NCI-H2107 treated with DMSO at 0.1 percent for 48 hours (cell line): Measurements from ENCODE around the gene RCCD1.

ENCODE experiments used
- DNase-seq: peaks from one replicate; lab custom pipeline; 2025; ENCODE audit not compliant: unreplicated experiment; lab: John Stamatoyannopoulos, UW

Gene RCCD1

DNA sequence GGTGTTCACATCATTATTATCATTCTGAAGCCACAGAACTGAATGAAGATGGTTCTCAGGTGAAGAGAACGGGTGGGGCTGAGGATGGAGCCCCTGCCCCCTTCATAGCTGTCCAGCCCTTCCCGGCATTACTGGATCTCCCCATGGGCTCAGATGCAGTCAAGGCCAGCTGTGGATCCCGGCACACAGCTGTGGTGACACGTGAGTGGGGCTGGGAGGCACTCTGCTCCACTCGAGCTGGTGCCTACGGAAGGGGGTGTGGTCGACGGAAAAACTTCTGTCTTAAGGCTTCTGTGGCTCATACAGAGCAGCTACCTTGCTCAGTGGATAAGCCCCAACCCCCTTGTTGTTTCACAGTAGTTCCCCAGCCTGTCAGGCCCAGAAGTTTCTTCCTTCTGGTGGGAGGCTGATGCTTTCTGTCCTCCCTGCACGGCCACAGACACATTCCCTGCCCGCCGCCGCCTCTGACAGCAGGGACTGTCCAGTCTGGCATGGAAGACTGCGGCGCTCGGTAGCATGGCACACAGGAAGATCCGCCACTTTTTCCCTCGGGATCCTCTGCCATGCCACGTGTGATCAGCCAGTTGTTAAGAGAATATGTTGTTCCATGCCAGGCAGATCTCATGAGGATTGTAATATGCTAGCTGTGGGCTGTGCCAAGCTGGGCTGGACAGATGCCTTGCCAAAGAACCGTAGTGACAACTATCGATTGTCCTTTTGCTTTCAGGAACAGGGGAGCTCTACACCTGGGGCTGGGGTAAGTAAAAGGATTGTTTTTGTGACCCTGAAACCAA lies 5.8 kb downstream of the RCCD1 start:
- DNase-seq: no peak

DNA sequence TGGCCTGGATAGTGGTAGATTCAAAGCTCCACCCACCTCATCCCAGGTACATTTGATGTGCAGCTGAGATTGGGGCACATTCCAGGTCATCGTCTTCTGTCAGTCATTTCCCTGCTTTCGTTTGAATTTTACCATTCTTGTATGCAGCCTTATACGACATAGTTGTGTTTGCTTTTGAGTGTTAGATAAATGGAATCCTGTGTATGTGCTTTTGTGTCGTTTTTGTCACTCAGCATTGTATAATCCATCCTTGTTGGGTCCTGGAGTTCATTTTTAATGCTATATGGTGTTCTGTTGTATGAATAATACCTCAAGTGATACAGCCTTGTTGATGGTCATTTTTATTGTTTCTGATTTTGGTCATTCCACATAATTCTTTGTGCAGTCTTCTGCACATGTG lies 7.3 kb downstream of the RCCD1 start:
- DNase-seq: no peak

DNA sequence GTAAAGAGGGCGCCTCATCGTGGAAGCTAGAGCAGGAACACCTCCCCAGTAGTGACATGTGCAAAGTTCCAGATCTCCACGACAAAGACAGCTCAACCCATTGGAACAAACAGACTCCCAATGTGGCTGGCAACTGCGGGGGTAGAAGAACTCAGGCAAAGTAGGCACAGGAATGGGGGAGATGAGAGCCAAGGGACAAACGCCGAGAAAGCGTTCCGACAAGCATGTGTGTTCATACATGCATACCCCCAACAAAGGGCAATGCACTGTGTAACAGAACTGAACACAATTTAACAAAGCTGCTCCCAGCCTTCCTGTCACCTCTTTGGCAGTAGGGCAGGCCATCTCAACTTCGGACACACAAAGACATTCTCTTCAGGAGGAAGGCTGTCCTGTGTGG lies 11.6 kb downstream of the RCCD1 start:
- no peak for DNase-seq

DNA sequence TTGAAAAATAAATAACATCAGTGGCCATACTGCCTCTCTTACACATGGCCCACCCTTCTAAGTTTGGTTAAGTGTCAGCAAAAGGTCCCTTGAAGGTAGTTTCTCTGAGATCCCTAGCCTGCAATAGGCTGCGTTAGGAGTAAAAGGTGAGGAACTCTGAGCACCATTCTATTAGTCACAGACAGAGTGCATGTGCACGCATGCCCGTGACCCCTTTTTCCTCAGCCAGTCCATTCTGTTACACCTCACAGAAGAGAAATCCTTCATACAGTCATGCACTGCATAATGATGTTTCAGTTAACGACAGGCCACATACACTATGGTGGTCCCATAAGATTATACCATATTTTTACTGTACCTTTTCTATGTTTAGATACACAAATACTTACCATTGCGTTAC lies 12.5 kb downstream of the RCCD1 start:
- no peak for DNase-seq

DNA sequence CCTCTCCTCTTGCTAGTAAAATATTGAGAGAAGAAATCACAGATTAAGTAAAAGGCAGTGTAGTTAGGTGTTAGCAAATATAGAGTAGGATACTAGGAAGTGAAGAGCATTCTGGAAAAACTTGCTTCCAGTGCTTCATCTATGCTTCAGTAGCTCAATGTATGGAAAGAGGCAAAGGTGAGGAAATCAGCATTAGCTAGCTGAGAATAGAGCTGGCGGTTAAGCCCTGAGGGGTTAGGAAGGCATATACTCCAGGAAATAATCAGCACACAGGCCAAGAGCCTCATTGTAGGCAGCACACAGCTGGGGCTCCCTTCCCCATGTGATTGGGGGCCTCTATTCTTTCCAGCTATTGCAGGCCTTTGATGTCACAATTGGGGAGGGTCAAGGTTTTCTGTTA lies 13.8 kb downstream of the RCCD1 start:
- no peak for DNase-seq

DNA sequence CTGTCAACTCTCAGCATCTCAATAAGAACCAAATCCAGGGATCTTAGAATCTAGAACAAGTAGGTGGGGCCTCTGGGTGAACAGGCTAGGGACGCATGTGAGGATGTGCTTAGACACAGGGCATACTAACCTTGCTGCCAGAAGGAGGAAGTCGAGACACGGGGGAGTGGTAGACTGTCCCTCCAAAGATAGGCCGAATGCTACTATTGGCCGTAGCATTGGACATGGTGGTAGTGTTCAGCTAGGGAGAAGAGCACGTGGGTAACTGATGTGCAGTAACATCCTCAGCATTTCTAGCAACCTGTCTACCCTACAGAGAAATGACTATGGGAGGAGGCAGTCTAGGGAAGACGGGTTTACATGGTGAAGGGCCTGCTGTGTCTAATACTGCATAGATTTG lies 15.6 kb downstream of the RCCD1 start:
- no peak for DNase-seq

DNA sequence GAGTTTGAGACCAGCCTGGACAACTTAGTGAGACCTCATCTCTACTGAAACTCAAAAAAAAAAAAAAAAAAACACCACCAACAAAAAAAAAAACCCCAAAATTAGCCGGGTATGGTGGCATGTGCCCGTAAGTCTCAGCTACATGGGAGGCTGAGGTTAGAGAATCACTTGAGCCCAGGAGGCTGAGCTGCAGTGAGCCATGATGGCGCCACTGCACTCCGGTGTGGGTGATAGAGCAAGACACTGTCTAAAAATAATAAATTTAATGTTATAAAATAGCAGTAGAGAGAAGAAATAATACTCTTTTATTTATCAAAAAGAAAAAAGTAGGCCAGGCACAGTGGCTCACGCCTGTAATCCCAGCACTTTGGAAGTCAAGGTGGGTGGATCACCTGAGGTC lies 17.4 kb downstream of the RCCD1 start:
- DNase-seq: no peak

DNA sequence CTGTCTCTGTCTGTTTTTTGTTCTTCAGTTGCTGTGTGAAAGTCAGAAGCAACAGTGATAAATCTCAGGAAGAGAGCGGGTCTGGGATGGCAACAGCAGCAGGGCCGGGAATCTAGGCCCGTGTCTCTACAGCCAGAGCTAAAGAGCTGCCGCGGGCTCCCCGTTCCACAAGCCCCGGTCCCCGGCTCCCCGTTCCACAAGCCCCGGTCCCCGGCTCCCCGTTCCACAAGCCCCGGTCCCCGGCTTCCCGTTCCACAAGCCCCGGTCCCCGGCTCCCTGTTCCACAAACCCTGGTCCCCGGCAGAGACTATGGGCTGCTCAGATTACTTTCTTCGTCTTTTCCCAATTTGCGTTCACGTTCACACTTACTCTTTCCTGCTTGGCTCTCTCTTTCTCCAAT lies 19.5 kb downstream of the RCCD1 start:
- no peak for DNase-seq

DNA sequence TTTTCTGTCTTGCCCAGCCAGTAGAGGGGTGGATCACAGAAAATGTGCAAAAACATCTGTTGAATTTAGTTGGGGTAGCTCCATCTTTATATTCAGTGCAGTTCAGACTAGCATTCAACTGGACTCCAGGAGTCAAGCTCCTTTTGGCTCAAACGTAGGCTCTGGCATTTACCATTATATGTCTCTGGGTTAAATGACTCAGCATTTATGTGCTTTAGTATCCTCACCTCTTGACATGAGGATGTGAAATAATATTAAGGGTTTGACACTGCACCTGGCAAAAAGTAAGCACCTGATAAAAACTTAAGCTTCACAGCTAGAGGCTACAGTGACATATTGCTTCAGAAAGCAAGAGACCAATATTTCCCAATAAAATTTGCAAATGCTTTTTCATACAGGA lies 24.9 kb downstream of the RCCD1 start:
- DNase-seq: no peak

DNA sequence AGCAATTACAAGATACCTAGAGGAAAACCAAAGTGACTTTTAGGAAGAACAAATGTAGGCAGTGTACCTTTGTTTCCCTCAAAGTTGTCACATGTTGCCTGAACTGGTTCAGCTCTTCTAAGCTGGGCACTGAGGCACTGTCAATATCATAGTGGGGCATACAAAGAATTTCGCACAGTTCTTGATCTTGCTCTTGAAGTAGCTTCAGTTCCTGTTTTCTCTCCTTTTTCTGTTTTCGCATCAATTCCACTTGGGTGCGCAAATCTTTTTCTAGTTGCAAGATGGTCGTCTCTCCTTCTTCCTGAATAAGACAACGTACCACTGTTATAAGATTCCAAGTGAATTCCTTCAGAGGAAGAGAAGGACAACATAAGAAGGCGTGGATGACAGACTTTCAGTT lies 27.0 kb downstream of the RCCD1 start:
- DNase-seq: no peak

DNA sequence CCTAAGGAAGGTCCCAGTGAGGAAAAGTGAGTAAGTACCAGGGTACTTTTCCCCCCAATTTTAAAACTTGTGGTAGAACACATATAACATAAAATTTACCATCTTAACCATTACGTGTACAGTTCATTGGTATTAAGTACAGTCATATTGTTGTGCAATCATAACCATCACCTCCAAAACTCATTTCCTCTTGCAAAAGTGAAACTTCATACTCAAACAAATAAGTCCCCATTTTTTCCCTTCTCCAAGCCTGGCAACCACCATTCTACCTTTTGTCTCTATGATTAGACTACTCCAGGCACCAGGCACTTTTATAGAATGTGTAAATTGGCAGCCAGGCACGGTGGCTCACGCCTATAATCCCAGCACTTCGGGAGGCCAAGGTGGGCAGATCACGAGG lies 27.5 kb downstream of the RCCD1 start:
- no peak for DNase-seq

DNA sequence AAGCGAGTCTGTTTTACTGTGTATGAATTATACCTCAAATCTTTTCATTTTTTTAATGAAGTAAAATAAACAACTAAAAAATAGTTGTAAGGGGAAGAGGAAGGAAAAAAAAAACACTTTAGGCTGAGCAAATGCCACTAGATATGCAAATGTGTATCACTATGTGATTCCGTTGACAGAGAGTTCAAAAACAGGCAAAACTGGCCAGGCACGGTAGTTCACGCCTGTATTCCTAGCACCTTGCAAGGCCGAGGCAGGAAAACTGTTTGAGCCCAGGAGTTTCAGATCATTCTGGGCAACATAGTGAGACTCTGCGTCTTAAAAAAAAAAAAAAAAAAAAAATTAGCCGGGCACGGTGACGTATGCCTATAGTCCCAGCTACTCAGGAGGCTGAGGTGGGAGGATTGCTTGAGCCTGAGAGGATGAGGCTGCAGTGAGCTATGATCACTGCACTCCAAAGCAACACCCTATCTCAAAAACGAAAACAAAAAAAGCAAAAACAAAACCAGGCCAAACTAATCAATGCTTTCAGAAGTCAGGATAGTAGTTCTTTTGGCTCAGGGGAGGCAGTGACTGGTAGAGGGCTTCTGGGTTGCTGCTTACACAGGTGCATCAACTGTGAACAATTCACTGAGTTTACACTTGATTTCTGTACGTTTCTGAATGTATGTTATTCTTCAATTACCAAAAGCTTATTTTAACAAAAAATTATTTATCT lies 32.3 kb downstream of the RCCD1 start:
- no peak for DNase-seq

DNA sequence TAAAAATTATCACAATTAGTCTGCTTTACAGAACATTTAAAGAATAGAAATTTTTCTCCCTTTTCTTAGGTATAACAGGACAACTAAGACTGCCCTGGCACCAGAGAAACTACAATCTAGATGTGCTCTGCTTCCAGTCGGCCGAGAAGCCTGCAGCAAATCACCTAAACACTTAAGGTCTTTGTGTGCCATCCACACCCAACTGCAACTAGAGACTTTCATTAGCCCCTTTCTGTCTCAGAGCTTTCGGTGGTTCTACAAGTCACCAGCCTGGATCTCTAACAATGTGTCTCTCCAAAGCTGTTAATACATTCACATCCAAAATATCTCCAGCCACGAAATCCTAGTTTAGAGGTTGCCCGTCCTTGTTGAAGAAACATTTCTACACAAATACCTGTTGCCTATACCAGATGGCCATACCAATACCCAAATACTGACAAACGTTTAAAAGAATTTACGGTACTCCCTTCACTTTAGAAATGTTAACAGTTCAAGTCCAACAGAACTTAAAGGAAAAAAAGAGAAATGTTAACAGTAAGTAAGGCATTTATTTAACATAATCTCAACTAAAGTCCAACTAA lies 33.0 kb downstream of the RCCD1 start:
- peak; percentile 40 for DNase-seq

DNA sequence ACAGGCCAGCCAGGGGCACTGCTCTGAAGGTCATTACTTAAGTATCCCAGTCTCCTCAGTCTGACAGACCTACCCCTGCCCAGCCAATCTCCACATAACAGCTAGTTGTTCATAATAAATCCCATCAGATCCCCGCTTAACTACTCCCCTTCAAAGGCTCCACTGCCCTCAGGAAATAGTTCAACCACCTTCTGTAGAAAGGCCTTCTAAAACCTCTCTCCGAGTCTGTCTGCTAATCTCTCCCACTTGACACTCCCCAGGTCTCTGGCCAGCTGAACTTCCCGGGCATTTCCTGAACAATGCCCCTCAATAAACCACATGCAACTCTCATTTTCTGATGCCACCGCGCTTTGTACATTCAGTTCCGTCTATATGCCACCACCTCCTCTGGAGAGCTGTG lies 33.6 kb downstream of the RCCD1 start:
- DNase-seq: no peak

DNA sequence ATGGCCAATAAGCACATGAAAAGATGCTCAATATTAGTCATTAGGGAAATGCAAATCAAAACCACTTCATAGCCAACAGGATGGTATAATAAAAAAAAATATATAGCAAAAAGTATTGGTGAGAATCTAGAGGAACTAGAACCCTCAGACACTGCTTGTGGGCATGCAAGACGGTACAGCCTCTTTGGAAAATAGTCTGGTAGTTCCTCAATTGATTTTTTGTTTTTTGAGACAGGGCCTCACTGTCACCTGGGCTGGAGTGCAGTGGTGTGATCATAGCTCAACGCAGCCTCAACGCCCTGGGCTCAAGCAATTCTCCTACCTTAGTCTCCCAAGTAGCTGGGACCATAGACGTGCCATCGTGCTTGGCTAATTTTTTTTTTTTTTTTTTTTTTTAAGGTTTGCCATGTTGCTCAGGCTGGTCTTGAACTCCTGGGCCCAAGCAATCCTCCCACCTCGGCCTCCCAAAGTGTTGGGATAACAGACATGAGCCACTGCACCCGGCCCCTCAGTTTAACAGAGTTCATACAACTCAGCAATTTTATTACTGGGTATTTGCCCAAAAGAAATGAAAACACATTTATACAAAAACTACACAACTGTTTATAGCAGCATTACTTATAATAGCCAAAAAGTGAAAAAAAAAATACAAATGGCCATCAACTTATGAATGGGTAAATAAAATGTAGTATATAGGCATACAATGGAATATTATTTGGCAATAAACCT lies 34.5 kb downstream of the RCCD1 start:
- no peak for DNase-seq

DNA sequence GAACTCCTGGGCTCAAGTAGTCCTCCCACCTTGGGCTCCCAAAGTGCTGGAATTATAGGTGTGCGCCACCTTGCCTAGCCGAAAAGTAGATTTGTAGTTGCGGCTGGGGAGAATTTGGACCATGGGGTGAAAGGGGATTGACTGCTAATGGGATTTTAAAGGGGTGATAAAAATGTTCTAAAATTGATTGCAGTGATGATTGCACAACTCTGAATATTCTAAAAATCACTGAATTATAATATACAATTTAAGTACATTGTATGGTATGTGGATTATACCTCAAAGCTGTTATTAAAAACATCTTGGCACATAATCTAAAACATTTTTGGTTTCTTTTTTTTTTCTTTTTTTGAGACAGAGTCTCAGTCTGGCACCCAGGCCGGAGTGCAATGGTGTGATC lies 35.8 kb downstream of the RCCD1 start:
- DNase-seq: no peak

DNA sequence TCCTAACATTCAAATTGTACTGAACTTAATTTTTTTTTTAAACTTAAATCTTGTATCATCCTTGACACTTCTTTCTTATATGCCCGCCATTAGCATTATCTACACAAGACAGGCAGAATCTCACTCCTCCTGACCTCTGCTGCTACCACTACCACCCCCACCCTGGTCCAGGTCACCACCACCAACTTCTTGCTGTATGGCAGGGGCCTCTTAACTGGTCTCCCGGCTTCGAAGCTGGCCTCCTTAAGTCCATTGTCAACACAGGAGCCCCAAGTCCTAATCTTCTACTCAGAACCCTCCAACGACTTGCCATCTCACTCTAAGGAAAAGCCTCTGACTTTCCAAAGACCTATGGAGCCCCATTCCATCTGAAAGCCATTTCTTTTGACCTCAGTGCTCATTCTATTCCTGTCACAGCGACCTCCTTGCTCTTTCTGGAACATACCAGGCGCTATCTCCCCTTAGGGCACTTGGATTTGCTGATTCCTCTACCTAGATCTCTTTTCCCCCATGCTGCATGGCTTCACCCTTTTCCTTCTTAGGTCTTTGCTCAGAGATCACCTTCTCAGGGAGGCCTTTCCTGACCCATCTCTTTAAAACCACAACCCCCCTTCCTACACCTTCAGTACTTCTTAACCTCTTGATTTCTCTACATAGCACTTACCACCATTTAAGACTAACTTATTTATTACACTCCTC lies 37.1 kb downstream of the RCCD1 start:
- DNase-seq: no peak

DNA sequence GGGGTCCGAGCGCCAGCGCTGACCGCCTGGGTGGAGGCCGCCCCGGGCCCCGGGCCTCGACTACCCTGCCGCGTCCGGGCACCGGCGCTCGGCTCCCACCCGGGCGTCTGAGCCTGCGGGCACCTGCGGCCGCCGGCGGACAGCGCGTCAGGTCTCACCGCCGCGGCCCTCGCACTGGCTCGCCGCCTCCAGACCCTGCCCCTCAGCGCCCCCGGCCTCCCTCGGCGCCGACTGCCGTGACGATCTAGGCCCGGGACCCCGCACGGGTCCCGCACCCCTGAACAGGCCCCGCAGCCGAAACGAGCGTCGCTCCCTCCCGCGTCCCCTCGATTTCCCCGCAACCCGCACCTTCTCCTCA lies 39.4 kb downstream of the RCCD1 start:
- no peak for DNase-seq

DNA sequence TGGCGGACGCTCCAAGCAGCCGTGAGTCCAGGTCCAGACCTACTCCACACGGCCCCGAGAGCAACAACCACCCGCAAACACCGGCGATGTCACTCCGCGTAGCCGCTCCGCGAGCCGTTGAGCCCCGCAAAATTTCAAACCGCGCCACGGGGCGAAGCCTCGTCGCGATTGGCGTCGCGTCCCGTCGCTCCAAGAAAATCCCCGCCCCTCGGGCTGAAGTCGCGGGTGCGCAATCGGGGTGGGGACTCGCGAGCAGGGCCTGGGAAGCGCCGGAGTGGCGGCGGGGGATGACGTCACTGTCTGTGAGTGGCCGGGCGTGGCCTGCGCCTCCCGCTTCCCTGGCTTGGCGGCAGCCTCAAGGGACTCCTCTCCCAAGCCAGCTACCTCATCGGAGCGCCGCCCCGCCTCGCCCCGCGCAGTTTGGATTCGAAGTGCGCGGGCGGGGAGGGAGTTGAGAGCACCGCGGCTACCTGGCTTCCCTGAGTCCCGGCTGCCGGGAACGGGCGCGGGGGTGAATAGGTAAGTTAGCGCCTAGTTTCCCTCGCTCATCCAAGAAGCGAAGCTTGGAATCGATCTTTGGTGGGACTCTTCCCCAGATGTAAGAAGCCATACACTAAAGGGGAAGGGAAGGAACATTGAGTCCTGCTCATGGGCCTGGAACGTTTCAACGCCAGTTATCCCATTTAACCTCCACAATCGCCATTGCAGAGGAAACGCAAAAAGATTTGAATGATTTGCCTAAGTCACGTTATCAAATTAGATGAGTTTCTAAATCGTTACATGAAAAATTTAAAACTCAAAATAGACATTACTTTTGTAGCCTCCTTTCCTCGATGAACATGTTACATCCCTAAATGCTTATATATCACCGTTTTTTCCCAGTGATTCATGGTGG lies 40.0 kb downstream of the RCCD1 start, which contains the start of gene PRC1:
TSS of gene PRC1 (minus strand) at position 119 of the 895 bp plus-strand sequence. CDS start at position 1, 118 bp downstream.
- DNase-seq: peak; percentile 77

DNA sequence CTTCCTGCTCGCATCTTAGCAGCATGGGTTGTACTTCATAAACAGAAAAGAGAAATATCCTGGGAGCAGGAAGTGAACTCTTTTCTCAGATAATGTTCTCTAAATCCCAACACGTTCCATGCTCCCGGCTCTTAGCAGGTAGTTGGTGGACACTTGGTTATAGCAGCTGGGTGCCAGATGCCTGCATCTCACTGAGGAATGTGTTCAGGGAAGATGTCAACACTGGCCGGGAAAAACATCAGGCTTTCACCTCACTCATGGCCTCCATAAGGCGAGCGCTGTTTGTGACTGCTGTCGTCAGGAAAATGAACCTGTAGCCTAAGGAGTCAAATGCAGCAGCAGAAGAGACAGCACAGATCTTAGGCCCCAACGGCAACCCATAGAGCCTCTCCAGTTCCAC lies 44.1 kb downstream of the RCCD1 start:
- no peak for DNase-seq
